HepG2 (cell line): Measurements from ENCODE around the gene HOXA4. TPM values are rescaled to one million over a fixed set of nuclear protein-coding genes. Genes with fewer than 3 reads are reported as not detected.

Experiments used
- FOXA1 ChIP-seq, 2 experiments: fragments of 450-650 bp in 1 of 2; sonication (generic) in 1 of 2; formaldehyde crosslinking in 1 of 2; IDR thresholded peaks; 2 replicates each; pipeline versions ENCODE4 v1.4.0 to v1.6.1; 2016 to 2020; ENCODE audit warnings: missing genetic modification reagents in 1 of 2
- KAT2B ChIP-seq: fragments of 150-350 bp; IDR thresholded peaks from 2 replicates; pipeline ENCODE4 v1.6.1; 2014; ENCODE audit warnings: low read depth, low read length, borderline replicate concordance
- KMT2A ChIP-seq: sonication (generic); formaldehyde crosslinking; IDR thresholded peaks from 2 replicates; pipeline ENCODE4 v1.4.0; 2020; ENCODE audit warnings: missing genetic modification reagents
- MATR3 ChIP-seq: sonication (generic); formaldehyde crosslinking; IDR thresholded peaks from 2 replicates; pipeline ENCODE4 v1.4.0; 2020; ENCODE audit warnings: missing genetic modification reagents
- NFATC3 ChIP-seq: sonication (generic); formaldehyde crosslinking; IDR thresholded peaks from 2 replicates; pipeline ENCODE4 v1.5.1; 2020; ENCODE audit warnings: mild to moderate bottlenecking, missing genetic modification reagents
- U2AF2 ChIP-seq: fragments of 200-400 bp; formaldehyde crosslinking; IDR thresholded peaks from 2 replicates; pipeline ENCODE4 v1.6.1; 2017; ENCODE audit warnings: low read depth, mild to moderate bottlenecking, low read length
- ZNF780A ChIP-seq: sonication (generic); formaldehyde crosslinking; IDR thresholded peaks from 2 replicates; pipeline ENCODE4 v1.8.0; 2022; ENCODE audit warnings: mild to moderate bottlenecking, missing genetic modification reagents, moderate library complexity
- ZNF782 ChIP-seq: sonication (generic); formaldehyde crosslinking; IDR thresholded peaks from 2 replicates; pipeline ENCODE4 v1.4.0; 2020; ENCODE audit warnings: missing genetic modification reagents, mild to moderate bottlenecking, borderline replicate concordance
- polyA plus RNA-seq, 8 experiments: library from polyadenylated mRNA; depleted of rRNA in 3 of 8; stranded (reverse) in 7 of 8; unstranded in 1 of 8; fragments of >200 nt; fragmentation: Illumina TruSeq in 4 of 8; extraction: Trizol in 4 of 8; gene quantifications; 2 replicates each; pipeline versions ENCODE4 v1.2.1 to v1.2.3, GENCODE V29; 2011 to 2016; ENCODE audit warnings: low read depth in 4 of 8, missing spikeins in 1 of 8, mixed read lengths in 1 of 8; ENCODE audit not compliant: insufficient read depth in 1 of 8
- total RNA-seq, 5 experiments: library from RNA; depleted of rRNA; stranded (reverse); fragments of >200 nt; fragmentation: Illumina TruSeq; extraction: Trizol; gene quantifications; 2 replicates each; pipeline ENCODE4 v1.2.3, GENCODE V29; 2016; ENCODE audit warnings: low read depth in 1 of 5
- TF ChIP-seq, protein P1 (sequence below): sonication (generic); formaldehyde crosslinking; conservative IDR thresholded peaks from 2 replicates; pipeline ENCODE4 v1.8.0; 2022; ENCODE audit warnings: missing genetic modification reagents
- TF ChIP-seq, protein P2 (sequence below): IDR thresholded peaks from 2 replicates; pipeline ENCODE4 v1.6.1; 2016; ENCODE audit warnings: mild to moderate bottlenecking
- TF ChIP-seq, protein P3 (sequence below): sonication (generic); formaldehyde crosslinking; conservative IDR thresholded peaks from 2 replicates; pipeline ENCODE4 v1.4.0; 2020; ENCODE audit warnings: mild to moderate bottlenecking, missing genetic modification reagents, moderate library complexity
- TF ChIP-seq, protein P4 (sequence below): sonication (generic); formaldehyde crosslinking; IDR thresholded peaks from 2 replicates; pipeline ENCODE4 v1.4.0; 2020; ENCODE audit warnings: mild to moderate bottlenecking, missing genetic modification reagents, borderline replicate concordance

HOXA4 gene
- total and polyA plus RNA-seq, 2 of the 13 experiments (the other 11 are each of a cell fraction or from before 2014, with no cell fraction given) = 2.4 to 5.4 TPM

DNA sequence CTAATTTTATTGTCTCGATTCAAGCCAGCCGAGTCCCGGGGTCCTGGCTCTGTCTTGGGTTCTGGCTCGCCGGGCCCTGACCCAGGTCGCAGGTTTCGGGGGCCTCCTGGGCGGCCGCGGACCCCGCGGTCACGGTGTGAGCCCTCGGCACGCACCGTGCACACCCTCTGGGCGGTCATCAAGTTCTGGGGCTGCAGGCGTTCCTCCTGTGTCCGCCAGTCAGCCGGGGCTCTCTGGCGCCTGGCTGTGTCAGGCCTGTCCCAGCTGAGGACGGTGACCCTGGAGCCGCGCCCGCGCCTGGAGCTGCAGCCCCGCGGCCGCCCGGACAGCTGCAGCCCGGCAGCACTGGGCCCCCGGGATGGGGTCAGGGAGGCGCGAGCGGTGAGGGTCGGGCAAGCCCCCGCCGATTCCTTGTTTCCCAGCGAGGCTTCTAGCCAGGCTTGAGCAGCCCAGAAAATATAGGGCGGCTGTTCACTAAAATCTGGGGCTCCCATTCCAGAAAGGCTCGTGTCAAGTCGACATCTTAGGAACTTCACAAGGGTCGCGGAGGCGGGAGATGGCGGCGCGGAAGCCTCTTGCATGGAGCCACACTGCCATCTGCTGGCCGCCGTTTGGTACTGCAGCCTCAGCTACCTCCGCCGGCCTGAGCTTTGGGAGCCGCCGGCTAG, 30.1 kb upstream of the HOXA4 start (continued):
- TF ChIP-seq, protein P1, sequence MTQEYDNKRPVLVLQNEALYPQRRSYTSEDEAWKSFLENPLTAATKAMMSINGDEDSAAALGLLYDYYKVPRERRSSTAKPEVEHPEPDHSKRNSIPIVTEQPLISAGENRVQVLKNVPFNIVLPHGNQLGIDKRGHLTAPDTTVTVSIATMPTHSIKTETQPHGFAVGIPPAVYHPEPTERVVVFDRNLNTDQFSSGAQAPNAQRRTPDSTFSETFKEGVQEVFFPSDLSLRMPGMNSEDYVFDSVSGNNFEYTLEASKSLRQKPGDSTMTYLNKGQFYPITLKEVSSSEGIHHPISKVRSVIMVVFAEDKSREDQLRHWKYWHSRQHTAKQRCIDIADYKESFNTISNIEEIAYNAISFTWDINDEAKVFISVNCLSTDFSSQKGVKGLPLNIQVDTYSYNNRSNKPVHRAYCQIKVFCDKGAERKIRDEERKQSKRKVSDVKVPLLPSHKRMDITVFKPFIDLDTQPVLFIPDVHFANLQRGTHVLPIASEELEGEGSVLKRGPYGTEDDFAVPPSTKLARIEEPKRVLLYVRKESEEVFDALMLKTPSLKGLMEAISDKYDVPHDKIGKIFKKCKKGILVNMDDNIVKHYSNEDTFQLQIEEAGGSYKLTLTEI (CRISPR knock-in tag) = no peak
- TF ChIP-seq, protein P2, sequence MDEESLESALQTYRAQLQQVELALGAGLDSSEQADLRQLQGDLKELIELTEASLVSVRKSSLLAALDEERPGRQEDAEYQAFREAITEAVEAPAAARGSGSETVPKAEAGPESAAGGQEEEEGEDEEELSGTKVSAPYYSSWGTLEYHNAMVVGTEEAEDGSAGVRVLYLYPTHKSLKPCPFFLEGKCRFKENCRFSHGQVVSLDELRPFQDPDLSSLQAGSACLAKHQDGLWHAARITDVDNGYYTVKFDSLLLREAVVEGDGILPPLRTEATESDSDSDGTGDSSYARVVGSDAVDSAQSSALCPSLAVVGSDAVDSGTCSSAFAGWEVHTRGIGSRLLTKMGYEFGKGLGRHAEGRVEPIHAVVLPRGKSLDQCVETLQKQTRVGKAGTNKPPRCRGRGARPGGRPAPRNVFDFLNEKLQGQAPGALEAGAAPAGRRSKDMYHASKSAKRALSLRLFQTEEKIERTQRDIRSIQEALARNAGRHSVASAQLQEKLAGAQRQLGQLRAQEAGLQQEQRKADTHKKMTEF (CRISPR knock-in tag) = peak; percentile 49; the same call in 1 of the 2 replicates
- no peak for TF ChIP-seq ZNF780A (CRISPR knock-in tag)
- no peak for TF ChIP-seq U2AF2
- TF ChIP-seq MATR3 (CRISPR knock-in tag) = no peak
- TF ChIP-seq ZNF782 (CRISPR knock-in tag) = no peak
- TF ChIP-seq KAT2B = no peak
- TF ChIP-seq KMT2A = peak; percentile 51; the same call in 1 of the 2 replicates
- TF ChIP-seq, protein P3, sequence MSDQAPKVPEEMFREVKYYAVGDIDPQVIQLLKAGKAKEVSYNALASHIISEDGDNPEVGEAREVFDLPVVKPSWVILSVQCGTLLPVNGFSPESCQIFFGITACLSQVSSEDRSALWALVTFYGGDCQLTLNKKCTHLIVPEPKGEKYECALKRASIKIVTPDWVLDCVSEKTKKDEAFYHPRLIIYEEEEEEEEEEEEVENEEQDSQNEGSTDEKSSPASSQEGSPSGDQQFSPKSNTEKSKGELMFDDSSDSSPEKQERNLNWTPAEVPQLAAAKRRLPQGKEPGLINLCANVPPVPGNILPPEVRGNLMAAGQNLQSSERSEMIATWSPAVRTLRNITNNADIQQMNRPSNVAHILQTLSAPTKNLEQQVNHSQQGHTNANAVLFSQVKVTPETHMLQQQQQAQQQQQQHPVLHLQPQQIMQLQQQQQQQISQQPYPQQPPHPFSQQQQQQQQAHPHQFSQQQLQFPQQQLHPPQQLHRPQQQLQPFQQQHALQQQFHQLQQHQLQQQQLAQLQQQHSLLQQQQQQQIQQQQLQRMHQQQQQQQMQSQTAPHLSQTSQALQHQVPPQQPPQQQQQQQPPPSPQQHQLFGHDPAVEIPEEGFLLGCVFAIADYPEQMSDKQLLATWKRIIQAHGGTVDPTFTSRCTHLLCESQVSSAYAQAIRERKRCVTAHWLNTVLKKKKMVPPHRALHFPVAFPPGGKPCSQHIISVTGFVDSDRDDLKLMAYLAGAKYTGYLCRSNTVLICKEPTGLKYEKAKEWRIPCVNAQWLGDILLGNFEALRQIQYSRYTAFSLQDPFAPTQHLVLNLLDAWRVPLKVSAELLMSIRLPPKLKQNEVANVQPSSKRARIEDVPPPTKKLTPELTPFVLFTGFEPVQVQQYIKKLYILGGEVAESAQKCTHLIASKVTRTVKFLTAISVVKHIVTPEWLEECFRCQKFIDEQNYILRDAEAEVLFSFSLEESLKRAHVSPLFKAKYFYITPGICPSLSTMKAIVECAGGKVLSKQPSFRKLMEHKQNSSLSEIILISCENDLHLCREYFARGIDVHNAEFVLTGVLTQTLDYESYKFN (CRISPR knock-in tag) = no peak
- TF ChIP-seq FOXA1 (IDR thresholded peaks at IDR 0.05) = no peak
- TF ChIP-seq FOXA1 (CRISPR knock-in tag; IDR thresholded peaks at IDR 0.05) = no peak
- no peak for TF ChIP-seq NFATC3 (CRISPR knock-in tag)
- TF ChIP-seq, protein P4, sequence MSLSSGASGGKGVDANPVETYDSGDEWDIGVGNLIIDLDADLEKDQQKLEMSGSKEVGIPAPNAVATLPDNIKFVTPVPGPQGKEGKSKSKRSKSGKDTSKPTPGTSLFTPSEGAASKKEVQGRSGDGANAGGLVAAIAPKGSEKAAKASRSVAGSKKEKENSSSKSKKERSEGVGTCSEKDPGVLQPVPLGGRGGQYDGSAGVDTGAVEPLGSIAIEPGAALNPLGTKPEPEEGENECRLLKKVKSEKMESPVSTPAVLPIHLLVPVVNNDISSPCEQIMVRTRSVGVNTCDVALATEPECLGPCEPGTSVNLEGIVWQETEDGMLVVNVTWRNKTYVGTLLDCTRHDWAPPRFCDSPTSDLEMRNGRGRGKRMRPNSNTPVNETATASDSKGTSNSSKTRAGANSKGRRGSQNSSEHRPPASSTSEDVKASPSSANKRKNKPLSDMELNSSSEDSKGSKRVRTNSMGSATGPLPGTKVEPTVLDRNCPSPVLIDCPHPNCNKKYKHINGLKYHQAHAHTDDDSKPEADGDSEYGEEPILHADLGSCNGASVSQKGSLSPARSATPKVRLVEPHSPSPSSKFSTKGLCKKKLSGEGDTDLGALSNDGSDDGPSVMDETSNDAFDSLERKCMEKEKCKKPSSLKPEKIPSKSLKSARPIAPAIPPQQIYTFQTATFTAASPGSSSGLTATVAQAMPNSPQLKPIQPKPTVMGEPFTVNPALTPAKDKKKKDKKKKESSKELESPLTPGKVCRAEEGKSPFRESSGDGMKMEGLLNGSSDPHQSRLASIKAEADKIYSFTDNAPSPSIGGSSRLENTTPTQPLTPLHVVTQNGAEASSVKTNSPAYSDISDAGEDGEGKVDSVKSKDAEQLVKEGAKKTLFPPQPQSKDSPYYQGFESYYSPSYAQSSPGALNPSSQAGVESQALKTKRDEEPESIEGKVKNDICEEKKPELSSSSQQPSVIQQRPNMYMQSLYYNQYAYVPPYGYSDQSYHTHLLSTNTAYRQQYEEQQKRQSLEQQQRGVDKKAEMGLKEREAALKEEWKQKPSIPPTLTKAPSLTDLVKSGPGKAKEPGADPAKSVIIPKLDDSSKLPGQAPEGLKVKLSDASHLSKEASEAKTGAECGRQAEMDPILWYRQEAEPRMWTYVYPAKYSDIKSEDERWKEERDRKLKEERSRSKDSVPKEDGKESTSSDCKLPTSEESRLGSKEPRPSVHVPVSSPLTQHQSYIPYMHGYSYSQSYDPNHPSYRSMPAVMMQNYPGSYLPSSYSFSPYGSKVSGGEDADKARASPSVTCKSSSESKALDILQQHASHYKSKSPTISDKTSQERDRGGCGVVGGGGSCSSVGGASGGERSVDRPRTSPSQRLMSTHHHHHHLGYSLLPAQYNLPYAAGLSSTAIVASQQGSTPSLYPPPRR (CRISPR knock-in tag) = no peak
